ENCODE measurements around the gene FBXO22.
"Not testable (repeated sequence)": the region's sequence is repeated elsewhere in the genome, so short reads cannot be mapped to it uniquely, and the experiment has no call there.

The FBXO22 gene

GRCh38 chr15:75952525-75952924, 48.8 kb downstream of the FBXO22 start:
- no peak overlapping the region for H3K4me3 ChIP-seq (ENCODE audit: control insufficient read depth, low read depth, low read length)
- no peak for TF ChIP-seq CTCF (IDR thresholded peaks at IDR 0.05; ENCODE audit: control insufficient read depth, insufficient read depth, low read depth, low read length, missing control alignments)
- DNase-seq (ENCODE audit: low read depth), result no peak

- no peak for DNase-seq (ENCODE audit: low read depth)
- TF ChIP-seq CTCF (IDR thresholded peaks at IDR 0.05; ENCODE audit: control insufficient read depth, insufficient read depth, low read depth, low read length, missing control alignments), result no peak
- H3K4me3 ChIP-seq (ENCODE audit: control insufficient read depth, low read depth, low read length), result no peak overlapping the region
Observed at GRCh38 chr15:75955720-75956119, 52.0 kb downstream of the FBXO22 start.

- no peak for DNase-seq (ENCODE audit: low read depth)
- TF ChIP-seq CTCF (IDR thresholded peaks at IDR 0.05; ENCODE audit: control insufficient read depth, insufficient read depth, low read depth, low read length, missing control alignments), result no peak
- H3K4me3 ChIP-seq (ENCODE audit: control insufficient read depth, low read depth, low read length), result no peak overlapping the region
Observed at GRCh38 chr15:75961331-75961730, 57.7 kb downstream of the FBXO22 start.

GRCh38 chr15:75966073-75966472, 62.4 kb downstream of the FBXO22 start:
- no peak for TF ChIP-seq CTCF (IDR thresholded peaks at IDR 0.05; ENCODE audit: control insufficient read depth, insufficient read depth, low read depth, low read length, missing control alignments)
- H3K4me3 ChIP-seq (ENCODE audit: control insufficient read depth, low read depth, low read length), result no peak overlapping the region
- no peak for DNase-seq (ENCODE audit: low read depth)

- not testable (repeated sequence) for H3K4me3 ChIP-seq (ENCODE audit: control insufficient read depth, low read depth, low read length); DNase-seq (ENCODE audit: low read depth)
Observed at GRCh38 chr15:75976766-75977165, 73.1 kb downstream of the FBXO22 start.

GRCh38 chr15:75981149-75981815, 77.6 kb downstream of the FBXO22 start:
- no peak for DNase-seq (ENCODE audit: low read depth)
- no peak for TF ChIP-seq CTCF (IDR thresholded peaks at IDR 0.05; ENCODE audit: control insufficient read depth, insufficient read depth, low read depth, low read length, missing control alignments)
- H3K4me3 ChIP-seq (ENCODE audit: control insufficient read depth, low read depth, low read length), result no peak overlapping the region

- TF ChIP-seq CTCF (IDR thresholded peaks at IDR 0.05; ENCODE audit: control insufficient read depth, insufficient read depth, low read depth, low read length, missing control alignments), result no peak
- H3K4me3 ChIP-seq (ENCODE audit: control insufficient read depth, low read depth, low read length), result no peak overlapping the region
- DNase-seq (ENCODE audit: low read depth), result no peak
Observed at GRCh38 chr15:75982468-75982867, 78.8 kb downstream of the FBXO22 start.

GRCh38 chr15:75984706-75985105, 81.0 kb downstream of the FBXO22 start:
- not testable (repeated sequence) for DNase-seq (ENCODE audit: low read depth); H3K4me3 ChIP-seq (ENCODE audit: control insufficient read depth, low read depth, low read length)

Data from AG09309 (cell line).